HepG2 (cell line): ENCODE data around the gene PGS1. TPM values are rescaled to one million over a fixed set of nuclear protein-coding genes. Genes with fewer than 3 reads are reported as not detected.
A peak's percentile ranks its signal among the peaks of the same experiment; 100 is the strongest.

Source experiments
- ATAC-seq: fragments of 200-7000 bp; cut with Tn5 transposase; 3 replicates; pipeline ENCODE4 v1.9.1; 2020; ENCODE audit warnings: mild to moderate bottlenecking, moderate library complexity
- BruUV-seq: library from RNA; stranded (reverse); fragments of 400-500 nt; replicated peaks from 2 replicates; lab custom pipeline; 2021; lab: Mats Ljungman, UMichigan
- CTCF ChIA-PET: fragments of 300-600 bp; formaldehyde crosslinking; extraction: SDS; loops from one replicate; lab custom pipeline; 2021; ENCODE audit warnings: low total read pairs, inconsistent platforms, low intra/inter-chr PET ratio; lab: Yijun Ruan, JAX
- POLR2A ChIA-PET: fragments of 350-600 bp; sonication (Branson Sonifier 250); formaldehyde crosslinking; loops from one replicate; lab custom pipeline; 2020; ENCODE audit warnings: antibody characterized with exemption, inconsistent platforms; lab: Yijun Ruan, JAX
- DNase-seq: peaks from one replicate; pipeline ENCODE4 v3.0.0-alpha.2; 2015; ENCODE audit warnings: low spot score
- FAIRE-seq: peaks from 3 replicates; lab custom pipeline; 2011; peaks lifted over from hg19 to GRCh38; lab: Jason Lieb, UNC
- H2AFZ ChIP-seq: one replicate; pipeline ENCODE4 v1.6.1; 2011; ENCODE audit warnings: low read length, inconsistent platforms
- H3K27ac ChIP-seq: fragments of 300-600 bp; 3 replicates; pipeline ENCODE4 v1.8.0; 2011; ENCODE audit warnings: mixed run types, mild to moderate bottlenecking, mixed read lengths, low read length, inconsistent platforms; ENCODE audit not compliant: insufficient read depth; ENCODE audit errors: extremely low read length
- H3K27me3 ChIP-seq, 2 experiments: fragments of 200-600 bp in 1 of 2; 2 replicates in 1 of 2; 3 replicates in 1 of 2; pipeline versions ENCODE4 v1.6.0 to v1.8.0; 2011; ENCODE audit warnings: low read length in 2 of 2, mild to moderate bottlenecking in 2 of 2, moderate library complexity in 2 of 2, inconsistent platforms in 1 of 2; ENCODE audit not compliant: insufficient read depth in 2 of 2, control insufficient read depth in 1 of 2
- H3K36me3 ChIP-seq, 2 experiments: fragments of 200-600 bp in 1 of 2; replicated peaks in 1 of 2; 2 replicates in 1 of 2; 3 replicates in 1 of 2; pipeline versions ENCODE4 v1.5.1 to v1.8.0; 2011; ENCODE audit warnings: low read length in 2 of 2, inconsistent platforms in 1 of 2; ENCODE audit not compliant: insufficient read depth in 2 of 2, control insufficient read depth in 1 of 2
- H3K4me1 ChIP-seq: 2 replicates; pipeline ENCODE4 v1.5.1; 2012; ENCODE audit warnings: low read length, inconsistent platforms; ENCODE audit not compliant: insufficient read depth
- H3K4me2 ChIP-seq: 2 replicates; pipeline ENCODE4 v1.6.0; 2011; ENCODE audit warnings: low read depth, low read length, inconsistent platforms
- H3K4me3 ChIP-seq, 3 experiments: fragments of 200-600 bp in 1 of 3; sonication (generic), shearing (Covaris generic) in 1 of 3; replicated peaks in 1 of 3; 2 replicates each; pipeline ENCODE4 v1.5.1; 2011 to 2016; ENCODE audit warnings: low read length in 3 of 3, inconsistent platforms in 2 of 3, low read depth in 2 of 3, mild to moderate bottlenecking in 2 of 3, control low read depth in 1 of 3, mixed read lengths in 1 of 3; ENCODE audit not compliant: insufficient read depth in 1 of 3
- H3K79me2 ChIP-seq: one replicate; pipeline ENCODE4 v1.6.1; 2011; ENCODE audit warnings: low read length, inconsistent platforms; ENCODE audit not compliant: insufficient read depth
- H3K9ac ChIP-seq: 2 replicates; pipeline ENCODE4 v1.6.0; 2011; ENCODE audit warnings: mild to moderate bottlenecking, low read depth, low read length, inconsistent platforms; ENCODE audit not compliant: insufficient read depth
- H3K9me3 ChIP-seq: 2 replicates; pipeline ENCODE4 v1.5.1; 2012; ENCODE audit warnings: mild to moderate bottlenecking, low read length
- H4K20me1 ChIP-seq: 2 replicates; pipeline ENCODE4 v1.6.0; 2011; ENCODE audit warnings: inconsistent platforms, mild to moderate bottlenecking, low read length, moderate library complexity; ENCODE audit not compliant: insufficient read depth
- AGO1 ChIP-seq: fragments of 200-400 bp; formaldehyde crosslinking; IDR thresholded peaks from 2 replicates; pipeline ENCODE4 v1.6.1; 2017; ENCODE audit warnings: mild to moderate bottlenecking, low read depth, low read length, moderate library complexity; ENCODE audit not compliant: poor library complexity, severe bottlenecking
- CBFB ChIP-seq: sonication (generic); formaldehyde crosslinking; IDR thresholded peaks from 2 replicates; pipeline ENCODE4 v1.4.0; 2020; ENCODE audit warnings: missing genetic modification reagents
- FOXK1 ChIP-seq: sonication (generic); formaldehyde crosslinking; IDR thresholded peaks from 2 replicates; pipeline ENCODE4 v1.4.0; 2020; ENCODE audit warnings: low read depth, missing genetic modification reagents, borderline replicate concordance
- FOXO4 ChIP-seq: sonication (generic); formaldehyde crosslinking; conservative IDR thresholded peaks from 2 replicates; pipeline ENCODE4 v1.8.1; 2023; ENCODE audit warnings: missing genetic modification reagents
- HNF4A ChIP-seq: sonication (generic); formaldehyde crosslinking; IDR thresholded peaks from 2 replicates; pipeline ENCODE4 v1.4.0; 2020; ENCODE audit warnings: missing genetic modification reagents
- JUND ChIP-seq: sonication (generic); formaldehyde crosslinking; IDR thresholded peaks from 2 replicates; pipeline ENCODE4 v1.8.0; 2022; ENCODE audit warnings: mild to moderate bottlenecking, missing genetic modification reagents
- MATR3 ChIP-seq: sonication (generic); formaldehyde crosslinking; IDR thresholded peaks from 2 replicates; pipeline ENCODE4 v1.4.0; 2020; ENCODE audit warnings: missing genetic modification reagents
- MAX ChIP-seq: IDR thresholded peaks from 2 replicates; pipeline ENCODE4 v1.6.1; 2012; ENCODE audit warnings: inconsistent platforms
- RARA ChIP-seq: IDR thresholded peaks from 2 replicates; pipeline ENCODE4 v1.6.1; 2016; ENCODE audit warnings: missing genetic modification reagents, missing compliant biosample characterization
- TEF ChIP-seq: sonication (generic); formaldehyde crosslinking; IDR thresholded peaks from 2 replicates; pipeline ENCODE4 v1.5.0; 2020; ENCODE audit warnings: missing genetic modification reagents
- ZMYM3 ChIP-seq: sonication (generic); formaldehyde crosslinking; IDR thresholded peaks from 2 replicates; pipeline ENCODE4 v1.5.1; 2020; ENCODE audit warnings: mild to moderate bottlenecking, missing genetic modification reagents
- ZNF121 ChIP-seq: sonication (generic); formaldehyde crosslinking; IDR thresholded peaks from 2 replicates; pipeline ENCODE4 v1.5.0; 2020; ENCODE audit warnings: mild to moderate bottlenecking, missing genetic modification reagents
- ZNF160 ChIP-seq: sonication (generic); formaldehyde crosslinking; IDR thresholded peaks from 2 replicates; pipeline ENCODE4 v1.8.0; 2022; ENCODE audit warnings: mild to moderate bottlenecking, inconsistent platforms, missing genetic modification reagents
- ZNF460 ChIP-seq: sonication (generic); formaldehyde crosslinking; IDR thresholded peaks from 2 replicates; pipeline ENCODE4 v1.5.1; 2020; ENCODE audit warnings: missing genetic modification reagents, mild to moderate bottlenecking, borderline replicate concordance
- ZNF703 ChIP-seq: sonication (generic); formaldehyde crosslinking; IDR thresholded peaks from 2 replicates; pipeline ENCODE4 v1.5.1; 2020; ENCODE audit warnings: missing genetic modification reagents, mild to moderate bottlenecking, moderate library complexity, borderline replicate concordance
- WGBS: methylation state at CpG from one replicate; pipeline ENCODE4 v1.1.6; 2017; ENCODE audit warnings: low lambda C conversion rate; 5-methylcytosine and 5-hydroxymethylcytosine counted together
- in situ Hi-C: cut with HindIII; loops from 2 replicates; pipeline ENCODE4 v1.10.0; 2017; ENCODE audit warnings: low pct_unique_long_range_greater_than_20kb; ENCODE audit not compliant: extremely low pct_ligation_motif_present
- intact Hi-C: fragments of 100-400 bp; cut with micrococcal nuclease; formaldehyde crosslinking; loops from one replicate; pipeline ENCODE4 v1.10.0; 2022; ENCODE audit not compliant: unreplicated experiment
- polyA plus RNA-seq, 8 experiments: library from polyadenylated mRNA; depleted of rRNA in 3 of 8; stranded (reverse) in 7 of 8; unstranded in 1 of 8; fragments of >200 nt; fragmentation: Illumina TruSeq in 4 of 8; extraction: Trizol in 4 of 8; gene quantifications; 2 replicates each; pipeline versions ENCODE4 v1.2.1 to v1.2.3, GENCODE V29; 2011 to 2016; ENCODE audit warnings: low read depth in 4 of 8, missing spikeins in 1 of 8, mixed read lengths in 1 of 8; ENCODE audit not compliant: insufficient read depth in 1 of 8
- total RNA-seq, 5 experiments: library from RNA; depleted of rRNA; stranded (reverse); fragments of >200 nt; fragmentation: Illumina TruSeq; extraction: Trizol; gene quantifications; 2 replicates each; pipeline ENCODE4 v1.2.3, GENCODE V29; 2016; ENCODE audit warnings: low read depth in 1 of 5

PGS1 gene
- total and polyA plus RNA-seq, 2 of the 13 experiments (the other 11 are each of a cell fraction or from before 2014, with no cell fraction given), result 25.9 to 31.5 TPM

- peaks cover 16% of the 10 kb centered on the region for H3K4me1 ChIP-seq
- TF ChIP-seq HNF4A (CRISPR knock-in tag) (0 out of 2 replicates have a peak, but pooled peaks have one; percentile 10), FOXO4 (no peak), ZNF160 (CRISPR knock-in tag) (no peak), MAX (no peak), ZNF121 (peak; percentile 67), ZNF460 (peak; percentile 69; the same call in 1 of the 2 replicates)
- TF ChIP-seq, all 625 proteins: peak for 3
- POLR2A ChIA-PET, result no interaction called here
- Histone ChIP-seq H3K4me2 (no peak overlapping the region), H3K79me2 (no peaks in the 10 kb centered on the region), H4K20me1 (no peaks in the 10 kb centered on the region), H3K36me3 (no peaks in the 10 kb centered on the region), H3K27me3 (peaks cover 5 to 32% of the 10 kb centered on the region in 2 experiments), H2AFZ (no peak overlapping the region), H3K4me3 (no peak overlapping the region), H3K9ac (no peak overlapping the region), H3K27ac (no peak overlapping the region), H3K9me3 (no peaks in the 10 kb centered on the region)
- no peak for FAIRE-seq
- intact Hi-C loops (no loop called here), in situ Hi-C loops (no loop called here)
- DNase-seq, result no peak
- no peak for ATAC-seq
- no TSS peak for BruUV-seq
- CTCF ChIA-PET, result no interaction called here
- WGBS, result 60% methylated on average over 7 of the region's 7 CpGs
These were observed 68.4 kb downstream of the PGS1 start for GRCh38 chr17:78446833-78447232.

GRCh38 chr17:78448356-78448993 lies 70.0 kb downstream of the PGS1 start:
- H3K4me1 ChIP-seq, result peaks cover 16% of the 10 kb centered on the region
- no peaks in the 10 kb centered on the region for H3K9me3 ChIP-seq
- 25% methylated on average over 5 of the region's 5 CpGs for WGBS
- no peak overlapping the region for H2AFZ ChIP-seq
- H3K27me3 ChIP-seq, result peaks cover under 1 to 36% of the 10 kb centered on the region in 2 experiments; a peak in 4 of 5 replicates
- peak; percentile 71 for DNase-seq
- CTCF ChIA-PET, result no interaction called here
- H3K4me3 ChIP-seq, result no peak overlapping the region
- H3K4me2 ChIP-seq, result peak overlapping the region; percentile 14; the same call in 1 of the 2 replicates
- H4K20me1 ChIP-seq, result no peaks in the 10 kb centered on the region
- POLR2A ChIA-PET, result no interaction called here
- intact Hi-C loops, result no loop called here
- H3K9ac ChIP-seq, result no peak overlapping the region
- H3K79me2 ChIP-seq, result no peaks in the 10 kb centered on the region
- peak overlapping the region; percentile 59 for H3K27ac ChIP-seq
- in situ Hi-C loops, result no loop called here
- no TSS peak for BruUV-seq
- peak; percentile 77 for FAIRE-seq
- ATAC-seq, result peak; percentile 62
- no peaks in the 10 kb centered on the region for H3K36me3 ChIP-seq
- no peak for TF ChIP-seq MATR3 (CRISPR knock-in tag)
- TF ChIP-seq JUND, result no peak
- TF ChIP-seq ZNF703 (CRISPR knock-in tag), result no peak
- no peak for TF ChIP-seq CBFB
- TF ChIP-seq RARA, result peak; percentile 81
- TF ChIP-seq TEF (CRISPR knock-in tag), result 0 out of 2 replicates have a peak, but pooled peaks have one; percentile 18
- TF ChIP-seq FOXK1 (CRISPR knock-in tag), result peak; percentile 22; the same call in 1 of the 2 replicates
- TF ChIP-seq AGO1, result no peak
- TF ChIP-seq ZMYM3, result peak; percentile 55; the same call in 1 of the 2 replicates
